Measurements from ENCODE around the gene COX6A2.
"Not testable (repeated sequence)": the region's sequence is repeated elsewhere in the genome, so short reads cannot be mapped to it uniquely, and the experiment has no call there.

The COX6A2 gene

GRCh38 chr16:31461921-31462804 lies 34.0 kb upstream of the COX6A2 start:
- no peak for DNase-seq

DNA sequence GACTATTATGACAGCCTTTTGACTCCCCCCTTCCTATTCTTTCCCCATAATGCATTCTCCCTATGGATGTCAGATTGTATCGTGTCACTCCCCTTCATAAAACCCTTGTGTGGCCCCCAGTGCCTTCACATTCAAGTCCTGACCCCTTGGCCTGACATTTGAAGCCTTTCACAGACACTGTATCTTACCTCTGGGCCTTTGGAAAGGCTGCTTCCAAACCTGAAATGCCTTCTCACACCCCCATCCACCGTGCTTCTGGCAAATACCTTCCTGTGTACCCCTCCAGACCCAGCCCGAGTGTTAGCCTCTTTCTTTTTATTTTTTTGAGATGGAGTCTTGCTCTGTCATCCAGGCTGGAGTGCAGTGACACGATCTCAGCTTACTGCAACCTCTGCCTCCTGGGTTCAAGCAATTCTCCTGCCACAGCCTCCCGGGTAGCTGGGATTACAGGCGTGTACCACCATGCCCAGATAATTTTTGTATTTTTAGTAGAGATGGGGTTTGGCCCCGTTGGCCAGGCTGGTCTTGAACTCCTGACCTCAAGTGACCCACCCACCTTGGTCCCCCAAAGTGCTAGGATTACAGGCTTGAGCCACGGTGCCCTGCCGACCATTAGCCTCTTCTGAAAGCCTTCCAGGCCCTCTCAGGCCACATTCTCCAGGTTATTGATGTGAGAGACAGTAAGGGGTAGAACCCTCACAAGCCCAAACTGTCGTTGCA lies 33.2 kb upstream of the COX6A2 start:
- no peak for DNase-seq

DNA sequence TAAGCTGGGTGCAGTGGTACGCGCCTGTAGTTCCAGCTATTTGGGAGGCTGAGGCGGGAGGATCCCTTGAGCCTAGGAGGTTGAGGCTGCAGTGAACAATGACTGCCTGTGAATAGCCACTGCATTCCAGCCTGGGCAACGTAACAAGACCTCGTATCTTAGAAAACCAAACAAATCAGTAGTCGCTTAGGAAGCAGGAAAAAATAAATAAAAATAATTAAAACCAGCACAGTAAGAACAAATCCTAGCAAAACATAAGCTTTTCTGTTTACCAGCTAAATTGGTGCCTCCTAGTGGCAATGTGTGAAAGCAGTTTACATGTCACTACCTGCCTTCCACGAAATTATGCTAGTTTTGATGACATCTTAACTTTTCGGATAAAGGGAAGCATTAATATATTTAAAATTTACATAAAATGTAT lies 32.4 kb upstream of the COX6A2 start:
- DNase-seq: peak; percentile 60

DNA sequence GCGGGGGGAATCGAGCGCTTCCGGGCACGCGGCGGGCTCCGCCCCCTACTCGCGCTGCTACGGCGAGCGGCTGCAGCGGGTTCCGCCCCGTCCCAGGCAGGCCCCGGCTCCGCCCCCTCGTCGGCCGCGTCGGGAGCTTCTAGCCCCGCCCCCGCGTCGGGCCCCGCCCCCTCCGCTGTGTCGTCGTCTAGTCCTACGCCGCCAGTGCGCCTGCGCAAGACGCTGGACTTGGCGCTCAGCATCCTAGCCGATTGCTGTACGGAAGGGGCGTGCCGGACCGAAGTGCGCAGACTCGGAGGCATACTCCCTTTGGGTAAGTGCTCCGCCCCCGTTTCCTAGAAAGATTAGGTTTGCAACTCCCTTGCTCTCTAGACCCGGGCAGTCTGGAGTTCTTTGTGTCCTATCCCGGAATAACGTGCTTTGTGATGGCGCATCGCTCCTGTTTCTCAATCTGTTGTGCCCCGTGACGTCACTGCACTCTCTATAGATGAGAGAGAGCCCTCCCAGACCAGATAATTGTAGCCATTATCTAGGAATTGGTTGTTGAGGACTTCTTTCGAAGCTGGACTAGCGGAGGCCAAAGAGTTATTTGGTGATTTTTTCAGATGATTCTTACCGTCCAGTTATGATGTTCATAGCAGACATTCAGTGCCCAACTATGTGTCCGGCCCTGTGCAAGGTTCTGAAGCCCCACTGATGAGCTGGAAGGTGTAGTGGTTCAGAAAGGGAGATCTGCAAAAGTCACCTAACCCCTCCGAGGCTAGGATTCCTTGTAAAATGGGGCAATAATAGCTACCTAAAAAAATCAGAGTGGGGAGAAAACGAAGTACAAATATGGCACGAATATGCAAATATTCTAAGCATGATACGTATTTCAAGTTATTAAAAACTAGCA lies 31.8 kb upstream of the COX6A2 start:
- DNase-seq: peak; percentile 98

GRCh38 chr16:31458844-31459686 lies 30.9 kb upstream of the COX6A2 start, which contains the start of gene ARMC5:
Gene ARMC5, plus strand, starts transcription at chr16:31459501. Its CDS starts 24 bp downstream, at chr16:31459525.
- DNase-seq: peak; percentile 98

- DNase-seq: peak; percentile 36
Observed at GRCh38 chr16:31458073-31458843, 30.1 kb upstream of the COX6A2 start.

DNA sequence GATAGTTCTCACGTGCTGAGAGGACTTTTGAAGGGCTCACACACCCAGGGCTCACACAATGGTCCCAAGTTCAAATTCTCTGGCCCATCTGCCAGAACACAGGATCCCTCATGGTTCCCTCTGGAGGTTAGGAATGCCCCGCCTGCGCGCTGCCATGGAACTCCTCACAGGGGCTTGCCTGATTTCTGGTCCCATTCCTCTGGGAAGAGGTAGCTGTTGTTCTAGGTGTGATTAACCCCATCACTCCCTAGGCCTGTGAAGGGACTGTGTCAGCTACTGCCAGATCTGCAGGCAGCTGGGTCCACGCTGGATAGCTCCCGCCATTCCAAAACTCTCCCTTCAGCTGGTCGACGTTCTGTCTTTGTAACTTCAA lies 28.8 kb upstream of the COX6A2 start:
- DNase-seq: no peak

DNA sequence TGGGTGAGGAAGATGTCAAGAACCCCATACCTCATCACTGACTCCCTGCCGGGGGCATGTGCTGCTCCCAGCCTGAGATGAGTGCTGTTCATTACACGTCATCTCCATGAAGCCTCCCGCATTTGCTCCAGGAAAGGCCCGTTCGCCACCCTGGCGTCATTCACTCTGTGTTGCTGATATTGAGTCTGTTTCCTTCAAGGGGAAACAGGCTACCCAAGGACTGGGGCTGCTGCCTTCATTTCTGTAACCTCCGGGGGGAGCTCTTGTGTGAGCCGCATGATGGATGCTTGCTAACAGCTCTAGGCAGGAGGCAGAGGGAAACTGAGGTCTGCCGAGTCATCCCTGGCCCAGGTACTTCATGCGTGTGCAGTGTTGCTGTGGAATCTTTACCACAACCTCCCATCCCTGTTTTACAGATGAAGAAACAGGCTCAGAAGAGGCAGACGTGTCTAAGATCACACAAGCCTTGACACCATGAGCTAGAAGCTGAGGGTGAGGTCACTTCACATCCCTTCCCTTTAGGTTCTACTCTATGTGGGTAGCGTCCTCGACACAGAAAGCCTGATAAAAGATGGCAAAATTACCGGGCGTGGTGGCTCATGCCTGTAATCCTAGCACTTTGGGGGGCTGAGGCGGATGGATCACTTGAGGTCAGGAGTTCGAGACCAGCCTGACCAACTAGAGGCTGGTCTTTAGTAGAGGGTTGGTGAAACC lies 27.6 kb upstream of the COX6A2 start:
- peak; percentile 24 for DNase-seq

DNA sequence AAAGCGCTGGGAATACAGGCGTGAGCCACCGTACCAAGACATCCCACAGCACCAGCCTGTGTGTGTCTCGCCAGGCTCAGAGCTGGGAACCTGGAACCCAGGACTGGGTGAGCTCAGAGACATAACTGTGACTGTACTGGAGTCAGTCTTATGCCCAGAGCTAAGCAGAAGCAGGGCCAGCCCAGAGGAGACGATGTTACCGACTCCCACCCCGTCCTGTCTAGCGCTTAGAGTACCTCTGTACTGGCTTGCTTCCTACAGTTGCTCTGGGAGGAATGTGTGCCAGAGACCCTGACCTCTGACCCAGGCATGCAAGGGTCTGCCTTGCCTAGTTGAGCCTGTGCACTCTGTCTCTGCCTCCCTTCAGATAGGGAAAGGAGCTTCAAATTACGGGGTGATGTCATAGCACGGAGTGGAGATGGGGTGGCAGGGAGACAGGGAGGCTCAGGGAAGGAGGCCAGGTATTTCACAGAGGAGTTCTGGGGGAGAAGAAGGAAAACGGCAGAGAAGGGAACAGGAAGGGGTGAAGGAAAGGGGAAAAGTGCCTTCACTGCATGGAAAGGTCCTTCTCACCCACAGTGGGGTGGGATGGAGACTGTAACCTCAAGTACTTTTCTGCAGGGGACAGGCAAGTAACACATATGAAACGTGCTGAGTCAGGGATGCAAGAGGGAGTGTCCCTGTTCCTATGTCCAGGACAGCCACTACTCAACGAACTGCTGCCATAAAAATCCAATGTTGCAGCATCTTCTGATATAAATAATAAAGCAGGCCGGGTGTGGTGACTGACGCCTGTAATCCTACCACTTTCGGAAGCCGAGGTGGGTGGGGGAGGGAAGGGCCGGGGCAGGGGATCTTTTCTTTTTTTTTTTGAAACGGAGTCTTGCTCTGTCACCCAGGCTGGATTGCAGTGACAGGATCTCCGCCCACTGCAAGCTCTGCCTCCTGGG lies 25.4 kb upstream of the COX6A2 start:
- no peak for DNase-seq

DNA sequence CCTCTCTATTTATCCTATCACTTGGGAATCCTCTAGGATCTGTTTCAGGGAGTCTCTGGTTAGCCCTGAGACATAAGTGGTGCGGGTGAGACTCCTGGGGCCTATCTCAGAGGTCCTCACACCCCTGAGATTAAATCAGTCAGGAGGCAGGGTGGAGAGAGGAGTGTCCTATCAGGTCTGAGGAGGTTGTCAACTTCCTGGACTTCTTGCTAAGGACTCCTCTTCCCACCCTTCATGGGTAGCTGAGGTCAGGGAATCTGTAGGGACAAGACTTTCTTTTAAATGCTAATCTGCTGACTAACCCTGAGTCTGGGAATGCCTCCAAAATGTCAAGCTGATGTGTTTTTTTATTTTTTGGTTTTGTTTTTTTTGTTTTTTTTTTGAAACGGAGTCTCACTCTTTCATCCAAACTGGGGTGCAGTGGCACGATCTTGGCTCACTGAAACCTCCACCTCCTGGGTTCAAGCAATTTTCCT lies 24.5 kb upstream of the COX6A2 start:
- no peak for DNase-seq

DNA sequence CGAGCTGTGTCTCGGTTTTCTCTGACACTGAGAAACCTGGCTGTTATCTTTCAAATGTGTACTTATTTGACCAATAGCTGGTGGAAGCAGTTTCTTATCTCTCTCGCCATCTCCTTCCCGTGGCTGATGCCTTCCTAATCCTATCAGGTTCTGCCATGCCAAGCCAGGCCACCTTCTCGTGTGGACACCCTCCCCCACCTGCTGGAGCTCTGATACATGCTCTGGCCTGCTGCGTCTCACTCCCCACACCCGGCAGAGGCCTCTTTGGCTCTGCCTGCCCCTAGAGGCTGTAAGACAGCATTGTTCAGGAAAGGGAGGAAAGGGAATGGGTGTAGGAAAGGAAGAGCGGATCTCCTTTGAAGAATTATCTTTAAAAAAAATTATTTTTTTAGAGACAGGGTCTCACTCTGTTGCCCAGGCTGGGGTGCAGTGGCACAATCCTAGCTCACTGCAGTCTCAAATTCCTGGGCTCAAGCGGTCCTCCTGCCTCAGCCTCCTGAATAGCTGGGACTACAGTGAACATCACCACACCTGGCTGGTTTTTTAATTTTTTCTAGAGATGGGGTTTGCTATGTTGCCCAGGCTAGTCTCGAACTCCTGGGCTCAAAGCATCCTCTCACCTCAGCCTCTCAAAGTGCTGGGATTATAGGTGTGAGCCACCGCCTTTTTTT lies 23.7 kb upstream of the COX6A2 start:
- DNase-seq: no peak

DNA sequence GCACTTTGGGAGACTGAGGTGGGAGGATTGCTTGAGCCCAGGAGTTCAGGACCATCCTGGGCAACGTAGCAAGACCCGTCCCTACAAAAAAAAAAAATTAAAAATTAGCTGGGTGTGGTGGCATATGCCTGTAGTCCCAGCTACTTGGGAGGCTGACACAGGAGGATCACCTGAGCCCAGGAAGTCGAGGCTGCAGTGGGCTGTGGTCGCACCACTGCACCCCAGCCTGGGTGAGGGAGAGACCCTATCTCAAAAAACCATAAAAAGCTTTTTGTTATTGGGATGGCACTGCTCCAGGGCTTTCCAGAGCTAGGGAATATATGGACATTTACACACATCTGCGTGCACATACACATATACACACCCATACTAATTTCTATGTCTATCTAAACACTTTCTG lies 23.0 kb upstream of the COX6A2 start:
- no peak for DNase-seq

GRCh38 chr16:31445931-31446330 lies 17.8 kb upstream of the COX6A2 start:
- DNase-seq: not testable (repeated sequence)

DNA sequence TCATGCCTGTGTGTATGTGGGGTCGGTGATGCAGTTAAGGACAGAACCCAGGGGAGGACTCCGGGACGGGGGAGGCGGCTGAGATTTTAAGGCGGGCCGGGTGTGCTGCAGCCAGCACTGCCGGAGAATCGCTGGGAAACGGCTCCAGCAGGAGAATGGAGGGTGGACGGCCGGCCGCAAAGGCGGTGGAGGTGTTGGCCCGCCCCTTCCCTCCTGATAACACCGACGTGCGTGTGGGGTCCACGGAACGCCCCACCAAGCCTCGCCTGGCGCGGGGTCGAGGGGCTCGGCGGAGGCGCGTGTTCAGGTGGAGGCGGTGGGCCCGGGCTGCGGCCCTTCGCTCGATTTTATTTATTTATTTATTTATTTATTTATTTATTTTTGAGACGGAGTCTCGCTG lies 13.8 kb upstream of the COX6A2 start:
- DNase-seq: no peak

DNA sequence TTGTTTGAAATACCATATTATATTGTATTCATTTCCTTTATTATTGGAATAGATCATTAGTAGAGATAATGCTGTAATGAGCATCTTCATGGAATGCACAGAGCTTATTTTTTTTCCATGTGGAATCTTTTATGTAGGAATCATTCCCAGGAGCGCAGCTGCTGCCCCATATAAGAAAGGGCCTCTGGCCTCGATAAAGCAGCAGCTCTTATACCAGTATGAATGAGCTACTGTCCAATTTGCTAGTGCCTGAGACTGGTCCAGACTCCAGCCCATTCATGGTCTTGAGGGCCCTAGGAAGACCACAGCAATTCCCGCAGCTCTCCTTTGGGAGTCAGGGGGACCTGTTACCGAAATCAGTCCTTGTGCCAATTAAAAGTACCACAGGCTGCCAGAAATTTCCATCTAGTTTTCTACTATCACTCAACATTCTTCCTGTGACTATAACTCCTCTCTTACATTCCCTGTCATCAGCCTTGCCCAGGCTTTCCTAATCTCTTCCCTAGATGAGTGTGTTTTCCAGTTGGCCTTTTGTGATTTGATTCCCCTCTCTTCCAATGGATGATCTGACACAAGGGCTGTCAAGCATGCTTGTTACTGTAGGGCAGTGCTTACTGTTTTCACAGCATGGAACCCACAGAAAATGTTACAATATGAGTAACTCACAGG lies 12.5 kb upstream of the COX6A2 start:
- no peak for DNase-seq

DNA sequence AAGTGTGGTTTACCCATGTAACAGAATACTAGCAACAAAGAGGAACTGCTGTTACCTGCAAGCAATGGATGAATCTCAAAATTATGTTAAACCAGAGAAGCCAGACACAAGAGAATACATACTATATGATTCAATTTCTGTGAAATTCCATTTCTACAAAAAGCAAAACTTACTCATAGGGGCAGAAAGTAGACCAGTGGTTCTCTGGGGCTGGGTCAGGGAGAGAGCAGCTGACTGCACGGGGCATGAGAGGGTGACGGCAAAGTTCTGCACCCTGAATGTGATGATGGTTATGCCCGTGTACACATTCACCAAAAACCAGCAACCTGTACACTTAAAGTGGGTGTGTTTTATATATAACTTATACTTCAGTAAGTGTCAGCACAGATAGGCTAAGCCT lies 11.4 kb upstream of the COX6A2 start:
- DNase-seq: no peak

- DNase-seq: not testable (repeated sequence)
Observed at GRCh38 chr16:31439023-31439422, 10.9 kb upstream of the COX6A2 start.

DNA sequence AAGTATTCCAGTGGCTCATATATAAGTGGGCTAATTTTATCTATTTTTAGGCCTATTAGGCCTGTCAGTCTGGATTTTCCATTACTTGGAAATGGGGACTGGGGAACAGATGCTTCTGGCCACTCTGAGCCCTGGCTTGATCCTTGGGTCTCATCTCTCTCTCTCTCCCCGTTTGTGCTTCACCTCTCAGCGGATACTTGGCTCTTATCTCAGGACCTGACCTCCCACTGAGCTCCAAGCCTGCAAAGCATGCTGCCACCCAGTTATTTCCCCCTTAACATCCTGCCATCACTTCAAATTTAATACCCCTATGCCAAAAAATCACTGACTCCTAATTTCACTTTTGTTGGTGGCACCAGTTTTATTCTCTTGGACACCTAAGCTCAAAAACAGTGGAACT lies 10.3 kb upstream of the COX6A2 start:
- DNase-seq: no peak

Data from CD4-positive, alpha-beta T cell treated with Interleukin-4 for 4 hours (primary cell).